22Rv1 (cell line): Measurements from ENCODE around the gene PRSS2.

Experiments
- H3K27ac ChIP-seq: fragments of 450-650 bp; 2 replicates; pipeline ENCODE4 v1.5.1; 2017
- ZFX ChIP-seq: fragments of 450-650 bp; IDR thresholded peaks from 2 replicates; pipeline ENCODE4 v1.6.1; 2017; ENCODE audit warnings: antibody characterized with exemption, borderline replicate concordance
- TF ChIP-seq, protein P1 (sequence below): fragments of 450-650 bp; IDR thresholded peaks from 2 replicates; pipeline ENCODE4 v1.5.1; 2017; ENCODE audit warnings: mild to moderate bottlenecking

PRSS2 gene

DNA sequence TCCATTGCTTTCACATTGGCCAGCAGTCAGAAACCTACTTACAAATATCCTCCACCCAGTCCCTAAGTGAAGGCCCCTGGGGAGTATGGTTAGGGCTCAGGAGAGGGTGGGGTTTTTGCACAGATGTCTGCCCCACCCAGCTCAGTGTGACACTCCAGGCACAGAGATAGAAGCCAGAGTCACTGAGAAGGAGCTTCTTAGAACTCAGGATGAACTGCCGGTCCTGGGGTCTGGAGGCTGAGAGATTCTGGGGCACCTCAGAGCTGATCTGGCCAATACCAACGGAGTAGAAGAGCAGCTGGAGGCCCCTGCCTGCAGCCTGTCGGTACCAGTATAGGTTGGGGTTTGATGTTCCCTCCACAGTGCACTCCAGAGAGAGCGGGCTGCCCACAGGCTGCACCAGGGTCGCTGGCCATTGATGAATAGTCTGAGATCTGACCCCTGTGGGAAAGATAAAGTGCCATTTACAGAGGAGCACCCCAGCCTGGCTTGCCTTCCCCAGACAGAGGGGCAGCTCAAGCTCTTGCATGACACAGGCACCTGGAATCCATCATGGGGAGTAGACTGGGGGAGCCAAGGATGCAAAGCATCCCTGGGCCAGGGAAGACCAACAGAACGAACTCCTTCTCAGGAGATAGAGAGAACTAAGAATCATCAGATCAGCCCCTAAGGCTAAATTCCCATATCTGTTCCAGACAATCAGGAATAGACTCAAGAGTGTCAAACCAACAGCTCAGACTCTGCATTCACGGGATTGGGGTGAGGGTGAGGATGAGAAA lies 41.9 kb downstream of the PRSS2 start:
- peak overlapping the region; percentile 40 for H3K27ac ChIP-seq
- TF ChIP-seq ZFX: no peak
- TF ChIP-seq, protein P1, sequence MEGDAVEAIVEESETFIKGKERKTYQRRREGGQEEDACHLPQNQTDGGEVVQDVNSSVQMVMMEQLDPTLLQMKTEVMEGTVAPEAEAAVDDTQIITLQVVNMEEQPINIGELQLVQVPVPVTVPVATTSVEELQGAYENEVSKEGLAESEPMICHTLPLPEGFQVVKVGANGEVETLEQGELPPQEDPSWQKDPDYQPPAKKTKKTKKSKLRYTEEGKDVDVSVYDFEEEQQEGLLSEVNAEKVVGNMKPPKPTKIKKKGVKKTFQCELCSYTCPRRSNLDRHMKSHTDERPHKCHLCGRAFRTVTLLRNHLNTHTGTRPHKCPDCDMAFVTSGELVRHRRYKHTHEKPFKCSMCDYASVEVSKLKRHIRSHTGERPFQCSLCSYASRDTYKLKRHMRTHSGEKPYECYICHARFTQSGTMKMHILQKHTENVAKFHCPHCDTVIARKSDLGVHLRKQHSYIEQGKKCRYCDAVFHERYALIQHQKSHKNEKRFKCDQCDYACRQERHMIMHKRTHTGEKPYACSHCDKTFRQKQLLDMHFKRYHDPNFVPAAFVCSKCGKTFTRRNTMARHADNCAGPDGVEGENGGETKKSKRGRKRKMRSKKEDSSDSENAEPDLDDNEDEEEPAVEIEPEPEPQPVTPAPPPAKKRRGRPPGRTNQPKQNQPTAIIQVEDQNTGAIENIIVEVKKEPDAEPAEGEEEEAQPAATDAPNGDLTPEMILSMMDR: no peak

- TF ChIP-seq ZFX: no peak
- TF ChIP-seq, protein P1: no peak
- peak overlapping the region; percentile 40 for H3K27ac ChIP-seq
Observed at GRCh38 chr7:142813226-142813625, 42.5 kb downstream of the PRSS2 start.

GRCh38 chr7:142813699-142814098 lies 42.9 kb downstream of the PRSS2 start:
- TF ChIP-seq, protein P1: no peak
- no peak for TF ChIP-seq ZFX
- H3K27ac ChIP-seq: peak overlapping the region; percentile 40

GRCh38 chr7:142814451-142814850 lies 43.7 kb downstream of the PRSS2 start:
- TF ChIP-seq ZFX: no peak
- TF ChIP-seq, protein P1: no peak
- no peak overlapping the region for H3K27ac ChIP-seq

GRCh38 chr7:142815134-142815533 lies 44.4 kb downstream of the PRSS2 start:
- H3K27ac ChIP-seq: no peak overlapping the region
- no peak for TF ChIP-seq ZFX
- TF ChIP-seq, protein P1: no peak

DNA sequence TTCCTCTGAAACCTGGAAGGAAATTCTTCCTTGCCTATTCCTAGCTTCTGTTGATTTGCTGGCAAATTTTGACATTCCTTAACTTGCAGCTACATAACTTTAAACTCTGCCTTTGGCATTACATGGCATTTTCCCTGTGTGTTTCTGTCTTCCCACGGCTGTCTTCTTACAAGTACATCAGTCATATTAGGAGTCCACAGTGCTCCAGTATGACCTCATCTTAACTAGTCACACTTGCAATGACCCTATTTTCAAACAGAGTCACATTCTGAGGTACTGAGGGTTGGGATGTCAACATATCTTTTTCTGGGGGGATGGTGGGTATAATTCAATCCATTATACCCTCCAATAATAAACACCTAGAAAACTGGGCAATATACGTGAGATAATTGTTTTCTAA lies 46.7 kb downstream of the PRSS2 start:
- no peak for TF ChIP-seq ZFX
- TF ChIP-seq, protein P1: no peak
- no peak overlapping the region for H3K27ac ChIP-seq

DNA sequence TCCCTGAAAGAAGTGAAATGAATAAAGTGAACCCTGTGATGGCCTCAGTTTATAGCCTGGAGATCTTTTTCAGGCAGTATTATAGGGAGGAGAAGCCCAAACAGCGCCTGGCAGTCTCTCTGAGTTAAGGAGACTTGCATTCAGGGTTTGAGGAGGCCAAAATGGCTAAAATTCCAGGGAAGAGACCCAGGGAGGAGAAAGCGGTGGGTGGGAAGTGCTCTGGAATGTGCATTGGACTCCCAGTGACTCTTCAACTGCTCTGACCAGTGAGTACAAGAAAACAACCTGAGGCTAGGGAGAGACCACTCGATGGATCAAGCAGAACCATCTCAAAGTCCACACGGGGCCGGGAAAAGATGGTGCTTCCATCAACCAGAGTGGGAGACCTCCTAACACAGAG lies 48.8 kb downstream of the PRSS2 start:
- TF ChIP-seq, protein P1: no peak
- TF ChIP-seq ZFX: no peak

More for the DNA sequence above, 48.8 kb downstream of the PRSS2 start:
- no peak overlapping the region for H3K27ac ChIP-seq
